OCI-LY3 (cell line): Measurements from ENCODE around the gene LEUTX.

Experiments
- H2AFZ ChIP-seq: fragments of 200-600, 300-600 bp; shearing (Covaris generic); 2 replicates; pipeline ENCODE4 v1.6.0; 2014; ENCODE audit warnings: antibody characterized with exemption, low read depth, low read length
- H3K27ac ChIP-seq: fragments of 200-600, 300-600 bp; sonication (generic); 2 replicates; pipeline ENCODE4 v1.5.1; 2014; ENCODE audit warnings: mild to moderate bottlenecking, low read length, moderate library complexity, mixed read lengths
- H3K27me3 ChIP-seq: fragments of 200-600, 300-600 bp; sonication (generic); 2 replicates; pipeline ENCODE4 v1.6.1; 2014; ENCODE audit warnings: low read depth, low read length, mixed read lengths
- H3K36me3 ChIP-seq: fragments of 200-600, 300-600 bp; sonication (generic); replicated peaks from 2 replicates; pipeline ENCODE3; 2014; ENCODE audit warnings: low read depth, low read length, mixed read lengths
- H3K4me1 ChIP-seq: fragments of 300-600, 200-600 bp; sonication (generic); 2 replicates; pipeline ENCODE4 v1.6.1; 2014; ENCODE audit warnings: low read length, mixed read lengths
- H3K4me2 ChIP-seq: fragments of 200-600, 300-600 bp; sonication (generic); 2 replicates; pipeline ENCODE4 v1.6.1; 2014; ENCODE audit warnings: low read length, mixed read lengths
- H3K4me3 ChIP-seq: fragments of 300-600, 200-600 bp; sonication (generic); 2 replicates; pipeline ENCODE4 v1.5.1; 2014; ENCODE audit warnings: antibody characterized with exemption, mild to moderate bottlenecking, low read length, moderate library complexity
- H3K79me2 ChIP-seq: fragments of 300-600, 200-600 bp; shearing (Covaris generic); 2 replicates; pipeline ENCODE4 v1.6.1; 2014; ENCODE audit warnings: mild to moderate bottlenecking, low read length, mixed read lengths
- H3K9ac ChIP-seq: fragments of 300-600, 200-600 bp; shearing (Covaris generic); 2 replicates; pipeline ENCODE4 v1.6.0; 2014; ENCODE audit warnings: mild to moderate bottlenecking, low read length, moderate library complexity
- H3K9me3 ChIP-seq: fragments of 200-600, 300-600 bp; shearing (Covaris generic); 2 replicates; pipeline ENCODE4 v1.6.1; 2014; ENCODE audit warnings: low read length, mixed read lengths; ENCODE audit not compliant: insufficient read depth
- H4K20me1 ChIP-seq: fragments of 200-600, 300-600 bp; sonication (generic); 2 replicates; pipeline ENCODE4 v1.6.1; 2016; ENCODE audit warnings: low read length, mixed read lengths; ENCODE audit not compliant: insufficient read depth
- EZH2phosphoT487 ChIP-seq: fragments of 200-600 bp; shearing (Covaris generic); IDR thresholded peaks from 2 replicates; pipeline ENCODE4 v1.6.1; 2018; ENCODE audit warnings: antibody characterized with exemption, mixed run types, low read depth
- TF ChIP-seq, protein P1 (sequence below): fragments of 200-600, 300-600 bp; sonication (generic); IDR thresholded peaks from 2 replicates; pipeline ENCODE4 v1.5.1; 2014; ENCODE audit warnings: antibody characterized with exemption, low read length, low read depth

Gene LEUTX

GRCh38 chr19:39735688-39736087 lies 43.0 kb upstream of the LEUTX start:
- H3K9ac ChIP-seq: no peak overlapping the region
- no peaks in the 10 kb centered on the region for H3K79me2 ChIP-seq
- H3K4me1 ChIP-seq: no peaks in the 10 kb centered on the region
- no peaks in the 10 kb centered on the region for H3K9me3 ChIP-seq
- H3K4me3 ChIP-seq: no peak overlapping the region
- H3K27ac ChIP-seq: no peak overlapping the region
- H4K20me1 ChIP-seq: 0 out of 2 replicates have a peak, but pooled peaks cover 3% of the 10 kb centered on the region
- H3K4me2 ChIP-seq: no peak overlapping the region
- H3K27me3 ChIP-seq: peaks cover 24% of the 10 kb centered on the region
- TF ChIP-seq, protein P1, sequence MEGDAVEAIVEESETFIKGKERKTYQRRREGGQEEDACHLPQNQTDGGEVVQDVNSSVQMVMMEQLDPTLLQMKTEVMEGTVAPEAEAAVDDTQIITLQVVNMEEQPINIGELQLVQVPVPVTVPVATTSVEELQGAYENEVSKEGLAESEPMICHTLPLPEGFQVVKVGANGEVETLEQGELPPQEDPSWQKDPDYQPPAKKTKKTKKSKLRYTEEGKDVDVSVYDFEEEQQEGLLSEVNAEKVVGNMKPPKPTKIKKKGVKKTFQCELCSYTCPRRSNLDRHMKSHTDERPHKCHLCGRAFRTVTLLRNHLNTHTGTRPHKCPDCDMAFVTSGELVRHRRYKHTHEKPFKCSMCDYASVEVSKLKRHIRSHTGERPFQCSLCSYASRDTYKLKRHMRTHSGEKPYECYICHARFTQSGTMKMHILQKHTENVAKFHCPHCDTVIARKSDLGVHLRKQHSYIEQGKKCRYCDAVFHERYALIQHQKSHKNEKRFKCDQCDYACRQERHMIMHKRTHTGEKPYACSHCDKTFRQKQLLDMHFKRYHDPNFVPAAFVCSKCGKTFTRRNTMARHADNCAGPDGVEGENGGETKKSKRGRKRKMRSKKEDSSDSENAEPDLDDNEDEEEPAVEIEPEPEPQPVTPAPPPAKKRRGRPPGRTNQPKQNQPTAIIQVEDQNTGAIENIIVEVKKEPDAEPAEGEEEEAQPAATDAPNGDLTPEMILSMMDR: no peak
- TF ChIP-seq EZH2phosphoT487: no peak
- no peaks in the 10 kb centered on the region for H3K36me3 ChIP-seq
- H2AFZ ChIP-seq: no peak overlapping the region

DNA sequence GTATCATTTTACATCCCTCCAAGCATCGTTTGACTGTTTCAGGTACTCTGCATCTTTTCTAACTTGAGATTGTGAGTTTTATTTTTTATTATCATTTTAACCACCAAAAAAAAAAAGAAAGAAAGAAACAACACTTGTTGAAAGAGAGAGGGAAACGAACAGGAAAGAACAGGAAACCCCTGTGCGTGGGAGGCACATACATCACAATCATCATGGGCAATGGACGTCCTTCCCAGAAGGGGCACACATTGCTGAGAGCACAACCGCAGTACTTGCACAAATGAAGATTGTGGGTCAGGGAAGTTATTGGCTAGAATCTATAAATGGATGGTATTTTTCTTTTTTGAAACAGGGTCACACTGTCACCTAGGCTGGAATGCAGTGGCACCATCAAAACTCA lies 42.6 kb upstream of the LEUTX start:
- Histone ChIP-seq H3K4me2 (no peak overlapping the region), H2AFZ (no peak overlapping the region), H3K4me1 (no peaks in the 10 kb centered on the region), H3K27me3 (peaks cover 24% of the 10 kb centered on the region), H3K79me2 (no peaks in the 10 kb centered on the region), H4K20me1 (0 out of 2 replicates have a peak, but pooled peaks cover 3% of the 10 kb centered on the region), H3K9ac (no peak overlapping the region), H3K36me3 (no peaks in the 10 kb centered on the region), H3K4me3 (no peak overlapping the region), H3K27ac (no peak overlapping the region), H3K9me3 (no peaks in the 10 kb centered on the region)
- TF ChIP-seq, protein P1: no peak
- TF ChIP-seq EZH2phosphoT487: no peak

GRCh38 chr19:39737351-39737750 lies 41.3 kb upstream of the LEUTX start:
- peaks cover 18% of the 10 kb centered on the region for H3K27me3 ChIP-seq
- H3K4me2 ChIP-seq: no peak overlapping the region
- no peak overlapping the region for H3K4me3 ChIP-seq
- H3K9ac ChIP-seq: no peak overlapping the region
- no peaks in the 10 kb centered on the region for H3K36me3 ChIP-seq
- 0 out of 2 replicates have a peak, but pooled peaks cover 3% of the 10 kb centered on the region for H4K20me1 ChIP-seq
- H3K79me2 ChIP-seq: no peaks in the 10 kb centered on the region
- no peaks in the 10 kb centered on the region for H3K9me3 ChIP-seq
- H3K4me1 ChIP-seq: no peaks in the 10 kb centered on the region
- no peak overlapping the region for H3K27ac ChIP-seq
- TF ChIP-seq, protein P1: no peak
- TF ChIP-seq EZH2phosphoT487: no peak
- H2AFZ ChIP-seq: no peak overlapping the region

GRCh38 chr19:39737891-39738290 lies 40.8 kb upstream of the LEUTX start, which contains the start of gene CLC:
Gene CLC, minus strand, starts transcription at chr19:39738029. Its CDS starts 77 bp downstream, at chr19:39737952.
- no peaks in the 10 kb centered on the region for H3K4me1 ChIP-seq
- TF ChIP-seq, protein P1: no peak
- no peak for TF ChIP-seq EZH2phosphoT487
- H3K4me2 ChIP-seq: no peak within 1 kb of the TSS
- no peak within 1 kb of the TSS for H3K4me3 ChIP-seq
- H3K27me3 ChIP-seq: peaks cover 22% of the 10 kb centered on the region
- H3K9ac ChIP-seq: no peak within 1 kb of the TSS
- H3K36me3 ChIP-seq: no peaks in the 10 kb centered on the region
- H3K9me3 ChIP-seq: no peaks in the 10 kb centered on the region
- no peak within 1 kb of the TSS for H2AFZ ChIP-seq
- H4K20me1 ChIP-seq: 0 out of 2 replicates have a peak, but pooled peaks cover 3% of the 10 kb centered on the region
- H3K79me2 ChIP-seq: no peaks in the 10 kb centered on the region
- H3K27ac ChIP-seq: no peak within 1 kb of the TSS
